GM18517 (cell line): ENCODE results near the gene DRD2.

Experiments used
- ATAC-seq: cut with Tn5 transposase; IDR thresholded peaks from one replicate; pipeline ENCODE4 v1.9.1; 2021; ENCODE audit warnings: mild to moderate bottlenecking, moderate library complexity; ENCODE audit not compliant: unreplicated experiment

DRD2 gene

DNA sequence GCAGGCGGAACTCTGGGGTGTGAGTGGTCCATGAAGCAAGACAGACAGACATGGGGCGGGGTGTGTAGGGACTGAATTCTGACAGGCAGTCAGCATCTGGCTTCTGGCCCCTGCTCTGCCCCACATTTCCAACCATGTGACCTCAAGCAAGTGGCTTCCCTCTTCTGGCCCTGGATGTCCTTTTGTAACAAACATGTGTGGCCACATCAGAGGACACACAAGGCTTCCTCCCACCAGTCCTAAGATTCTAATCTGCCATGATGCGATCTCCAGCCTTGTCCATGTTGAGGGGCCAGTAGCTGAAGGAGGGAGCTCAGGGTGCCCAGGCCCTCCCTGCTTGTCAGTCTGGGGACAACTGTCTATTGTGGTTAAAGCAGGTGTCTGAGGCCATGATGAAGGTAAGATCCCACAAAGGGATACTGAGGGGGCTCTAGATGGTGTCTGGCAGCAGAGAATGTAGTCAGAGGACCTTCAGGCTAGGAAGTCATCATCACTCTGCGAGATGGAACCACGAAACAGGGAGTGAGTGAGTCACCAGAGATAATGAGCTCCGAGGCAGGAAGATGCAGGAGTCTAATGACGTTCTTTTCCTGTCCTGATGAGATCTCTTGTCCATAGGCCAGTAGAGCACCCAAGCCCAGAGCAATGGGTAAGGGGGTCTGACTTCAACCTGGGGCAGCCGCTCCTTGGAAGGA, 27.4 kb downstream of the DRD2 start:
- ATAC-seq, result no peak

DNA sequence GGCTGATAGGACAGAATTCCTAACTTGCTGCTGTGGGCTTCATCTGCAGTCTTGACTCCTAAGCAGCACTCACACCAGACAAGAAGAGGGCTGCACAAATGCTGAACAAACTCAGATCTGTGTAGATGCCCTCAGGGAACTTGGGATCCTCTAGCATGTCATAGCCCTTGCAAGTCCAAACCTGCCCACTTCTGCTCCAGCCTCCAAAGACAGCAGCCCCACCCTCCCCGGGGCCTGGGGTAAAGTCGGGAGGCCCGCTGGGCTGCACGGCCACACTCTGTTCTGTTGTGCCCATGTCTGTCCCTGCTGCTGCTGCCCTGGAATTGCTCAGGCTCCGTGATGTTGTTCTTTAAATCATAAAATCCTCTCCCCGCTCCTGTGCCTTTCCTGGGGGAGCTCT, 28.3 kb downstream of the DRD2 start:
- no peak for ATAC-seq

DNA sequence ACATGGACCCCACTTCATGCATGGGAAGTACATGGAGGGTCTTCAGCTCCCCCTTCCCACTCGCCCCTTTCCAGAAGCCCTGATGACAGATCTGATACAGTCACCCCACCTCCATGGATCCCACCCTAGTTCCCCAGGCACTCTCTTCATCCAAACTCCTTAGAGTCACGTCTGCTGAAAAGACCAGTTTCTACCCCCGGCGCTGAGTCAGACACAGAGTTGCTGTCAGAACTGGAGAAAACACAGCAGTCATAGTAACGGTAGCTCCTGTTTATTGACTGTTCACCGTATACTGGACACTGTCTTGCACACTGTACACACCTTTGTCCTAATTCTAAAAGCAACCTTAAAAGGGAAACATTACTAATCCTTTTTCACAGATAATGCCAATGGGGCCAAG, 29.1 kb downstream of the DRD2 start:
- no peak for ATAC-seq

DNA sequence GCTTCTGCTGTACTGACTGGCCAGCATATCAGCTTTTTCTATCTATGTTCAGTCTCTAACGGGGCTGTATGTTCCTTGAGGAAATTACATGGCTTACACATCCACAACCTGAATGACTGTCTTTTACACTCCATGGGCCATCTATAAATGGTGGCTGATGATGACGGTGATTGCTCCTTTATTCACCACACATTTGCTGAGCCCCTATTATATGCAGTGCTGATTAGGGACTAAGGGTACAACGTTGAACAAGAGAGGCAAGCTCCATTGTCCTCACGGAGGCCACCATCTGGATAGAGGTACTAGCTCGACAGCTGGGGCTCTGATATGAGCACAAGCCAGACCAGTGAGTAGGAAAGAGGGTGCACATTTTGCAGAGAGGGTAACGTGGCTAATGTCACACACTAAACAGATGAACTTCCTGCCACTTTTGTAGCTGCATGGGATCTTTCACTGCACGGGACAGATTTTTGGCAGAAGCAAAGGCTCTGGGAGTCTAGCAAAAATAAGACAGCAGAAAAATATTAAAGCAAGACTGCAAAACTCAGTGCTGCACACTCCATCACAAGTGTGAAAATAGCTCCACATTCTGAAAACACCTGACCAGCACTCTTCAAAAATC, 30.6 kb downstream of the DRD2 start:
- ATAC-seq, result no peak

DNA sequence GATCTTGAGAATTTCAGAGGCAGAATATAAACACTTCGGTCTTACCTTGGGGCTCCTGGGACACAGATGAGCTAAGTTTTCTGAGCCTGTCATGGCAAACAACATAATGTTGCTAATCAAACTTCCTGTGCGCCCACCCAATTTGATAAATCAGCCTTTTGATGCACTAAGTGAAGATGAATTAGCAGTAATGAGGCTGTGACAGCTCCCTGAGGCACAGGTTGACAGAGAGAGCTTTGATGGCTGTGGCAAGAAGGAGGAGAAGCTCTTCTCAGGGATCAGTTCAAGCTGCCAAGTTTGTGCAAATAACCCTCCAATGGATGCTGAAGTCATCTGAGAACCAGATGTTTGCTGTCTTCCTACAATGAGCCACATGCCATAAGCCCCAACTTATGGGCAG, 34.4 kb downstream of the DRD2 start:
- no peak for ATAC-seq

DNA sequence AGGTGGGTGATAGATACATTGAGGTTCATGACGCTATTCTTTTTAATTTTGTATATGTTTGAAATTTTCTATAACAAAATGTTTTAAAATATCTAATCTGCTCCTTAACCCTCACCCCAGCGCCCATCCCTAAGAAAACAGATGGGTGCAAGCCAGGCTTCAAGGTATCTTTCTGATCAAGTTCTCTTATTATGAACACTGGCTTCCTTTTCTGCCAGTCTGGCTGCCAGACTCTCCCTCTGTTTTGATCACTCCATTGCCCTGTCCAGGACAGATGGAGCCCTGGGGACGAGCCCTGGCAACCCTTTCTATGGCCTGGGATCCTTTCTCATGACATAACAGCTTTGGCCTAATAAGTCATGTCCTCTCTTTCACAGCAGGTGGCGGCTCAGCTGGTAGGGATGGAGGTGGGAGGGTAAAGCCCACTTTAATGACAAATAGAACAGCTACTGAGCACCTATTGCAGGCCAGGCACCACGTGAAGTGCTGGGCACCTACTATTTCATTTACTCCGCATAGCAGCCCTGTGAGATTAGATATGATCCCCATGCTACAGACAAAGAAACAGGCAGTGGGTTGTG, 38.4 kb downstream of the DRD2 start:
- ATAC-seq, result no peak

DNA sequence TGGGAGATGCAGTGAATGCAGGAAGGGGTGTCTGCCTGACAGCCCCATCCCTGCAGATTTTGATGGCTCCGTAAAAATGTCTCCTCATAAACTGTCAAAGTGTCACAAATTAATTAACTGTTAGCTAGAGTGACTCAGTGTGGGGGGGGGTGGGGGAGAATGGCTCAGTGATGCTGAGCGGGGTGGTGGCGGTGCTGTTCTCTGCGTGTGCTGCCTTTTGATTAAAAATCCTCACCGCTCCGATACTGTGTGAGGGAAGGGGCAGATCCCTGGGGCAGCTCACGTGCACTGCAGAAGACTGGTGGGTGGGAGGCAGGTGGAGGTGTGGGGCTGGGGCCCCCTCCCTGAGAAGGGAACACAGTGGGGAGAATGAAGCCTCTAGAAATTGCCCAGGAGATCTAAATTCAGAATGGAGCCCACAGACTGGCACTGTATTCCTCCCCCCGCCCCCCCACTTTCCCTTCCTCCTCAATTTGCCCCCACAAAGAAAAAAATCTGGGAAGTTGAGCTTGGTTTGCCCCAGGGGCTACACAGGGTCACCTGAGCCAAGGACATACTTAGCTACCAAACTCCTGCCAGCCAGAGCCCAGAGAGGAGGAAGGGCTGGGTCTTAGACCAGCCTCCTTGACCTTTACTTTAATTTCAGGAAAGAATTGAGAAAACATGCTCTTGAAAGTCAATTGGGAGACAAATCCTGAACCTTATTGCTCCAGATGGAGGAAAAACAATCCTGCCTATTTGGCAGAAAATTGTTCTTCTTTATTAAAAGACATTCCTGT, 39.8 kb downstream of the DRD2 start:
- no peak for ATAC-seq

DNA sequence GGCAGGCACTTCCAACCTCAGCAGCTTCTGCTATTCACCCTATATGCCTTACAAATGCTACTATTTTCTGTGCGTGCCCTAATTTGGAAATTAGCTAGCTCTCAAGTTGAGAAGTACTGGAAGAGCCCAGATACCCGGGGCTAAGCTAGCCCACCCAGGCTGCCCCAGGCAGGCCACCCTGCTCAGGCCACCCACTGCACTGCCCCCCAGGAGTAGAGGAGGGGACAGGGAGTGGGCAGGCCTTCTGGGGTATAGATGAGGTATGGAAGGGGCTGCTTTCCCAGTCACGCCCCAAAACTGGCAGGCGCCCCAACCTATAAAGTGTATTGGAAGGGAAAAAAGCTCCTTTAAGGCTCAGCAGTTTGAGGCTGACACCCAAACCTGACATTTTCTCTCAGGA, 43.5 kb downstream of the DRD2 start:
- no peak for ATAC-seq

DNA sequence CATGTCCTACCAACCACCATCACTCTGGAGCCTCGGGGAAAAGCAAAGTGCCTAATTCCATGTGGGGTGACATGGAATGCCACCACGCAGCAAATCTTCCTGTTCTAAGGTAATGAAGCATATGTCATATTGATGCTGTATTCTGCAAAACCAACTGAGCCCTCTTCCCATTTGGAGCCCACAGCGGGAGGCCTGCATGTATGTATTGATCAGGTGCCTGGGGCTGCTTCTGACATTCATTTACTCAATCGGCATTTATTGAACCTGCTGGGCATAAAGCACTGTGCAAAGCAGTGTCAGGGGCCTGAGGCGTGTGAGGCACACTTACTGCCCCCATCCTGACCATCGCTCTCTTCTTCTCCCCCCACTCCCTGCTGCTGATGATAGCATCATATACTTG, 48.5 kb downstream of the DRD2 start:
- ATAC-seq, result no peak

DNA sequence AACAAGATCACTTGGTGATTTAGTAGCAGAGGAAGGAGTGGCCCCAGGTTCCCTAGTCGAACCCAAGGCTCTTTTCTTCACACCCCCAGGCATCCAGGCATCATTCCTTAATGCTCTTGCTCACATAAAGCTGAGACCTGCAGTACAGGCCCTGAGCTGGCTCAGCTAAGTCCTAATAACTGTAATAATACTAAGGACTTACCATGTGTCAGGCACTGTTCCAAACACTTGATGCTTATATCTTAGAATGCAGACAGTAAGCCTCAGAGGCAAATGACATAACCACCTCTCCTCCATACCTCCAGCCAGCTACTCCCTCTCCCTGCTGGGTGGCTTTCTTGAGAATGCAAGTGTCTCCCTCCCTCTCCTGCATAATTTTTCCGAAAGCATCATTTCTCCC, 54.4 kb downstream of the DRD2 start:
- no peak for ATAC-seq

DNA sequence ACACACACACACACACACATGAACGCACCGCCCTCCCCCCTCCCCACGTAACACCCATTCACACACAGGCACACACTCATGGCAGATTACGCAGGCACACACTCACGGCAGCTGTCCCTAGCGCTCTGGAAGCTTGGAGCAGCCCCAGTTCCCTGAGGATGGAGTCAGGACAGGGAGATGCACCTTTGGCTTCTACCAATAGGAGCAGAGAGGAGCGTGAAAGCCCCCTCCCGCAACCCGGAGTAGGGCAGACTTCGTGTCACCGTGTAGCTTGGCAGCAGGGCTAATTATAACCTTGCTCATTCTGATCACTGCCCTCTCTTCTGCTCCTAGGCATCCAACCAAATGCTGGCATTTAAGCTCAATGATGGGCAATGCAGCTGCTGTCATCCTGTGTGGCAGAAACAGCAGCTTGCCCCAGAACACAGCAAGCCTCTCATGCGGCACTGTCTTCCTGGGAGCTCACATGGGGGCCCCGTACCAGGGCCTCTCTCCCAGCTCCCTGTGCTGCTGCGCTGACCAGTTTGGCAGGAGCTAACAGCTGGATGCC, 55.7 kb downstream of the DRD2 start:
- no peak for ATAC-seq

DNA sequence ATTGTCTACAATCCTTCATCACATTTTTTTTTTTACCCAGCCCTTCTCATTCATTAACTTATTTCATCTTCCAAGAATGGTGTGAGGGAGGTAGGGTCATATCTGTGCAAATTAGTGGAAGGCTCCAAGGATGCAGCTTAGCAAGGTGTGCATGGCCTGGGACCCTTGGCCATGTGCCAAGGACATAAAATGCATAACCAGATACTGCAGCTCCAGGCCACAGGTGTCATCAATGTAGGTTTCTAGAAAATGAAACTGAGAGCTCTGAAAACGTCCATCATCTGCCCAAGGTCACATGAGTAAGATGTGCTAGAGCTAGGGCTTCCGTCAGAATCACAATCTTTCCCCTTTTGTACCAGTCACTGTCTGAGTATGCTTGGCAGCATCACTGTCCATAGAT, 57.8 kb downstream of the DRD2 start:
- no peak for ATAC-seq

DNA sequence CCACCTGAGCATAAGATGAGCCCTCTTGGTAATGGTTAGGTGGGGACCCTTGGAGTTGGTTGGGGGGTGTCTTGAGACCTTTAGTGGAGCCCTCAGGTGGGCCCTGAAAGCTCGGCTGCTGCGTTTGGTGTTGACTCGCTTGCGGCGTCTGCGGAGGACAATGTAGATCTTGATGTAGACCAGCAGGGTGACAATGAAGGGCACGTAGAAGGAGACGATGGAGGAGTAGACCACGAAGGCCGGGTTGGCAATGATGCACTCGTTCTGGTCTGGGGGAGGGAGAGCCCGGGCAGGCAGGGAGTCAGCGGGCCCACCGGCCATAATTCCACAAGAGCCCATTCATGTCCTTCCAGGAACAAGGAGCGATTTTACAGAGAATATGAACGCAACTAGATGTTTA, 59.9 kb downstream of the DRD2 start:
- no peak for ATAC-seq

DNA sequence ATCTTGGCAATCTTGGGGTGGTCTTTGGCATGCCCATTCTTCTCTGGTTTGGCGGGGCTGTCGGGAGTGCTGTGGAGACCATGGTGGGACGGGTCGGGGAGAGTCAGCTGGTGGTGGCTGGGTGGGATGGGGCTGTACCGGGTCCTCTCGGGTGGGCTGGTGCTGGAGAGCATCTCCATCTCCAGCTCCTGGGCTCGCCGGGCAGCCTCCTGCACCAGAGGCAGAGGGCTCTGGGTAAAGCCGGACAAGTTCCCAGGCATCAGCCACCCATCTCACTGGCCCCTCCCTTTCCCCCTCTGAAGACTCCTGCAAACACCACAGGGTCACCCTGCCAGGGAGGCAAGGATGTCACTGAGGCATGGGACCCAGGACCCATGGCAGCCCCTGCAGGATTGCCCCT, 62.5 kb downstream of the DRD2 start:
- no peak for ATAC-seq

DNA sequence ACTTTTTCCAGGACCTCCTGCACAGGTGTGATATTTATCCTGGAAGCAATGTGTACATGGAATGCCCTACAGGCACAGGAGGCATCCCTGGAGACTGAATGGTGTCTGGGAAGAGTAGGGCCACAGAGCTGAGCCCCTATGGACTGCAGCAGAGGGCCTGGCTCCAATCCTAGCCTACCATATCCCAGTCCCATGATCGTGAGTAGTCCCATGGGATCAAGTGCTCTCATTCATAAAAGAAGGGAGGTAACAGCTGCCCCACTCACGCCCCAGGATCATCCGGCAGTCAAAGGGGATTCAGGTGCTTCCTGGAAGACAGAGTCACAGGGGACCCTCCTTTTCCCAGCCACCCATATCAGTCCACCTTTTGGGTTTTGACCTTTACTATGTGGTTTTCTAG, 63.7 kb downstream of the DRD2 start:
- ATAC-seq, result no peak

DNA sequence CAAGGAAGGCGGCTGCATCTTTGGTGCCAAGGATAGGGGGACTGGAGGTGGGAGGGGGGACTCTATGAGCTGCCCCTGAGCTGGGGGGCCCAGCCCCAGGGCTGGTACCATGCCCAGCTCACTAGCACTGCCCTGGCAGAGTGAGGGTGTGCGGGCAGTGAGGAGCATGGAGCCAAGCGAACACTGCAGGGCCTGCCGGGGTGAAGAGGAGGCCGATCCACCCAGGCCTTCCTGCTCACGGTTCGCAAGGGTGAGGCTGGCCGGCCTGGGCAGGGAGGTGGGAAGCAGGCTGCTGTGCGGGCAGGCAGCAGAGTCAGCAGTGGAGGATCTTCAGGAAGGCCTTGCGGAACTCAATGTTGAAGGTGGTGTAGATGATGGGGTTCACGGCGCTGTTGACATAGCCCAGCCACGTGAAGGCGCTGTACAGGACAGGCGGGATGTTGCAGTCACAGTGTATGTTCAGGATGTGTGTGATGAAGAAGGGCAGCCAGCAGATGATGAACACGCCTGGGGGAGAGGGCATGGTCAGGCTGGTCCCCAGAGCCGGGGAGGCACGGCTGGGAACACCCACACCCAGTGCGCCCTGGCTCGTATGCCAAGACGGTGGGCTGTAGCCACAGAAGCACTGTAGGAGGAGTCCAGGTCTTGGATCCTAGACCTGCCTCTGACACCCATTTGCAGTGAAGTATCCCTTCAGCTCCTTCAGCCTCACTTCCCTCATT, 64.6 kb downstream of the DRD2 start:
- ATAC-seq, result no peak

DNA sequence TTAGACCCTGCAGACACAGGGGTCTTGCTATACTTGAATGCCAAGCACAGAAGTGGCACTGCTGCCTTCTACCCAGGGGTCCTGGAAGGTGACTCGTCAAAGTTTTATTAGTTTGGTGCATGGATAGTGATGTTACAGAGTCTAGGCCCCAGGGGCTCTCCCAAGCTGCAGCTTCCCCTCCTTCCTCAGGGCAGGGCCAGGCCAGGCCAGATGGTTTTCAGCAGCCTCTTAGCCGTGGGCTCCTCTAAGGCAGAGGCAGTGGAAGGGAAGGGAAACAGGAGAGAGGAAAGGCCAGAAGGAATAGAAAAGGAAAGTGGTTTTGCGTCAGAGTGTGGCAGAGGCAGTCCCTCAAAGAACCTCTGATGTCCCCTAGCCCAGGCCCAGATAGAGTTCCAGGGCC, 65.7 kb downstream of the DRD2 start:
- ATAC-seq, result no peak

DNA sequence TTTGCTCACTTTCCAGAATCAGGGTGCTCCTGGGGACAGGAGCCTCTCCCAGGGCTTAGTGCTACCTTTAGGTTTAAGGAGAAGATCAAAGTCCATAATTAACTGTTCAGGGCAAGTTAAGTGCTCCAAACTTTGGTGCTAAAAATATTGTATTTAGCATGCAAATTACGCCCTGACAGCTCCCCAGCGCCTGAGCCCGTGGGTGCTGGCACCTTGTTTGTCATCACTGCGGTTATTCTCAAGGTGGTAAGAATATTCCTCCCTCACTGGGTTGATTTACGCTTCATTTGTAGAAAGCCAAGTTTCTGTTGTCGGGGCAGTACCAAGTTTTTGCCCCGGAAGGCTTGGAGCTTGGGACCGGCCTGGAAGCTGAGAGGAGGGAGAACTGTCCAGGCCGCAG, 66.3 kb downstream of the DRD2 start:
- no peak for ATAC-seq

DNA sequence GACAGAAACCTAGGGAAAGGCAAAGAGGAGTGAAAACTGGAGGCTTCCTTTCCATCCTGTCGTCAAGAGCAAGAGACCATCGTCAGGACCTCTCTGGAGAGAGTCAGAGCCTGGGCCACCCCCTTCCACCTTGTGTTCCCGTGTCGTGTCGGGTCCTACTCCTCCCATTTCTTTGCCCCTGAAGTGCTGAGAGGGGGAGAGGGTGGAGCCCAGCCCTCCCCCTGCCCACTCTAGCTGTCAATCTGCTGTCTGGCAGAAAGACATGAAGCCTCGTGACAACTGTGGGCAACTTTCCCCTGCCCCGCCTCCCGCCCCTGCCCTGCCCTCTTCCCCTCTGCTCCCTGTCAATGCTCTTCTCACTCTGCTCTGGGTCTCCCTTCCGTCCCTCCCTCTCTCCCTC, 67.0 kb downstream of the DRD2 start:
- no peak for ATAC-seq

DNA sequence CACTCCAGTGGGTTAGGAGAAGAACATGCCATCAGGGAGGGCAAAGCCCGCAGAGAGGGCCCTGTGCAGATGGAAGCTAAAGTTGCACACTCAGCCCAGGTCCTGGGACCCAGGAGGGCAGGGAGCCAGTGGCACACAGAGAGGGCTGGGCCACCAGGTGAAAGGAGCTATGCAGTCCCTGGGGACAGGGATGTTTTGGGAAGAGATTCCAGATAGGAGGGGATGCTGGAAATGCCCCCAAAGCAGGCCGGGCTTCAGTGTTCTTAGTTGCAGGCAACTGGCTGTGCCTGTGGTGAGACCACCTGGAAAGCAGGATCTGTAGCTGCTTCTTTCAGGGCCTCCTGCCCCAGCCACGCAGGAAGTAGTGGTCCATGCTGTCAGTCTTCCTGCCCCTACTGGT, 68.0 kb downstream of the DRD2 start:
- no peak for ATAC-seq
